HG03159 (cell line): ENCODE data around the gene LTB.

Experiments
- ATAC-seq: cut with Tn5 transposase; IDR thresholded peaks from one replicate; pipeline ENCODE4 v1.9.1; 2021; ENCODE audit warnings: mild to moderate bottlenecking, moderate library complexity; ENCODE audit not compliant: unreplicated experiment

The LTB gene

DNA sequence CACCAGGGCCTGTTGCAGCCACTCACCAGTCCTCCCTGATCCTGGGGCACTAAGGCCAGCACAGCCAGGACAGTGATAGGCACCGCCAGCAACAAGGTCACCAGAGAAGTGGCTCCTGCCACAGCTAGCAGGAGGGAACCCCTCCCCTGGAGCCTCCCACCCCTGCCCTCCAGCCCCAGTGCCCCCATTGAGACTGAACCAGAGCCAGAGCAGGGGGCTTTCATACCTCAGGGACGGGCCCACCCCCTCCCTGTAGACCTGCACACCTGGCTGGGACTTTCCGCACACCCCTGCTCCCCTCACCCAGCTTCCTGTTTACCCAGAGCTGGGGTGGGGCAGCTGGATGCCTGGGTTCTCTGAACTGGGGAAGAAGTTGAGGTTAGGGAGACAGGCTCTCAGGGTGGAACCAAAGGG lies at the start of gene LTB:
Gene LTB (minus strand): TSS at position 195 of the 414 bp plus-strand sequence. CDS start 7 bp downstream, at position 188.
- no peak for ATAC-seq

GRCh38 chr6:31631681-31632278 lies 49.6 kb upstream of the LTB start:
- no peak for ATAC-seq

DNA sequence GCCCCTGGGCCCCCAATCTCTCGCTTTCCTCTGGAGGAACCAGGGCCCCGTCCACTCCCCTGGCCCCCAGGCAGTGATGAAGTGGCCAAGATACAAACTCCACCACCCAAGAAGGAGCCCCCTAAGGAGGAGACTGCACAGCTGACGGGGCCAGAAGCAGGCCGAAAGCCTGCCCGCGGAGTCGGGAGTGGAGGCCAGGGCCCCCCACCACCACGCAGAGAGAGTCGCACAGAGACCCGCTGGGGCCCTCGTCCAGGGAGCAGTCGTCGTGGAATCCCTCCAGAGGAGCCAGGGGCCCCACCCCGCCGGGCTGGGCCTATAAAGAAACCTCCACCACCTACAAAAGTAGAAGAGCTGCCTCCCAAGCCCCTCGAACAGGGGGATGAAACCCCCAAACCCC lies 49.0 kb upstream of the LTB start:
- ATAC-seq, result no peak

- no peak for ATAC-seq
Measured at GRCh38 chr6:31630177-31630934, 48.1 kb upstream of the LTB start.

DNA sequence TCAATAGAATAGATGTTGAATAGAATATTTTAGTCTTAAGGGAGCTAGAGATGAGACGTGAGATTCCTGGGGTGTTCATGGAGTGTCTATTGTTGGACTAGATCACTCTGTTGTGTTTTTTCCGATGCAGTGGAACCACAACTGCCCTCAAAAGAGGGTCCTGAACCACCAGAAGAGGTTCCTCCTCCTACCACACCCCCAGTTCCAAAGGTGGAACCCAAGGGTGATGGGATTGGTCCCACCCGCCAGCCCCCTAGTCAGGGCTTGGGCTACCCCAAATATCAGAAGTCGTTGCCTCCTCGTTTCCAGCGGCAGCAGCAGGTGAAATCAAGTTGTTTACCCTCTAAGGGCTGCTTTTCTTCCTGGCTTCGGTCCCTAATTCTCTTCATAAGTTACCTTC lies 46.8 kb upstream of the LTB start:
- no peak for ATAC-seq

GRCh38 chr6:31627690-31628287 lies 45.6 kb upstream of the LTB start:
- no peak for ATAC-seq

DNA sequence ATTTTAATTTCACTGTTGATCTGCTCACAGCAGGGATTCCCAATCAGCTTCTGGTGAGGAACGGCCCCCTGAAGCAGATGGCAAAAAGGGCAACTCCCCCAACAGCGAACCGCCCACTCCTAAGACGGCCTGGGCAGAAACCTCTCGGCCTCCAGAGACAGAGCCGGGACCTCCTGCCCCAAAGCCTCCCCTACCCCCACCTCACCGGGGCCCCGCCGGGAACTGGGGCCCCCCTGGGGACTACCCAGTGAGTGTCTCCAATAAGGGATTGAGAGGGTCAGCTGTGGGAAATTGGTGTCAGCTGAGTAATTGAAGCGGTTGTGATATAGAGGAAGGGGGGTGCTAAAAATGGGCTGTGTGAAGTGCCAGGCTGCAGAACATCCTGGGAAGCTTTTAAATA lies 44.7 kb upstream of the LTB start:
- no peak for ATAC-seq

GRCh38 chr6:31624070-31624469 lies 41.8 kb upstream of the LTB start:
- no peak for ATAC-seq

DNA sequence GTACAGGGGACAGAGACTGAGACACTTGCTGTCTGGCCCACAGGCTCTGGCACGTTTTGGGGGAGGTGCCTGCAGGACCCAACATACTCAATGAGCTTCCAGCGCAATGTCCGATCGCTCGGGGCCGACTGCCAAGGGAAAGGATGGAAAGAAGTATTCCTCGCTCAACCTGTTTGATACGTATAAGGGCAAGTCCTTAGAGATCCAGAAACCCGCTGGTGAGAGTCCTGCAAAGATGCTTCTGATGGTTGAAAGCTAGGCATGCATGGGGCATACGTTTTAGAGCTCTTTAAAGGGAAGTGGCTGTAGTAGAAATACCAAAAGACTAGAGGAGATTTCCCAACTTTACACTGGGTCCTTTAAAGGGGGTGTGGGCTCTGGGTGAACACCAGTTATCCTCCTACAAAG lies 40.5 kb upstream of the LTB start:
- no peak for ATAC-seq

DNA sequence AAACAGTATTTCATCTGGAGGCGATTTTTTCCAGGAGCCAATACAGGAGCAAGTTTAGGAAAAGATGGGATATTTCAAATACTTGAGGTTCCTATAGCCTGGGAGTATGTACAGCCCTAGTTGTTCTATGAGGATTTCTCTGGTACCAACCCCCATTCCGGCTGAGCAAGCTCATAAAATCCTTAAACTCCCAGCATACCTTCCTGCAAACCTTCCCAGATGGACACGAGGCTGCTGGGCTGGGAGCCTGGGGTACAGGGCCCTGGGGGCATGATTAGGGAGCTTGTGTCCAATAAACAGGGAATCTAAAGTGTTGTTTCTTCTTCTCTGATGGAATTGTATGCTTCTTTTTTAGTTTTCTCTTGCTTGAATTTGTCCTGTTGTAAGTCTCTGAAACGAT lies 39.8 kb upstream of the LTB start:
- no peak for ATAC-seq

GRCh38 chr6:31621320-31621939 lies 39.2 kb upstream of the LTB start:
- no peak for ATAC-seq

DNA sequence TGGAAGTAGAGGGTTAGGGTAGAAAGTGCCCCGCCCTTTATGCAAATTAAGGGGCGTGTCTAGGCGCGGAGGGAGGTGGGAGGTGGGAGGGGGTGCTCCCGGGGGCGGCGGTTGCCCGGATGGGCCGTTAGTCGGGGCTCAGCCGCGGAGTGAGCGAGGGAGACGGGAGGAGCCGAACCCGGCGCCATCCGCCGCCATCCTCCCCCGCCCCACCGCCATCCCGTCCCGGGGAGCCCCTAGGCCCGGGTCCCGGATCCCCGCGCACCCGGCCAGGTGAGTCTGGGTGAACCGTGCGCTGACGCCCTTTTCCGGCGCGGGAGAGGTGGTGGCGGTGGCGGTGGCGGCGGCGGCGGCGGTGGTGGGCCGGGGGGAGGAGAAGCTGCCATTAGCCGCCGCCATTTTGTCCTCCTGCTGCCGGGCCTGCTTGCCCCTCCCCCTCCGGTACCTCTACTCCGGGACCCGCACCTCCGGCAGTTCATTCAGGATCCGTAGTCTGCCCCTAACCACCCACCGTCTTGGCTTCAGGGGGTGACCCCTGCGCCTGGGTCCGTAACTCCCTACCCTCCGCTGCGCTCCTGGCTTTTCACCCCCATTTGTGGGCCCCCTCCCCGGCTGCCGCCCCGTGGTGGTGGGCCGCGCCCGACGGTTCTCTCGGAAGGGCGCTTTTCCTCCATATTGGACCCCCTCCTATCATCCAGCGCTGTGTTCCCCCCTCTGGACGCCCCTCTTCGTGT lies 38.5 kb upstream of the LTB start, which contains the start of gene PRRC2A:
Gene PRRC2A (plus strand): TSS at position 130 of the 734 bp plus-strand sequence. CDS start 2,075 bp downstream, outside the sequence.
- ATAC-seq, result peak; percentile 48

DNA sequence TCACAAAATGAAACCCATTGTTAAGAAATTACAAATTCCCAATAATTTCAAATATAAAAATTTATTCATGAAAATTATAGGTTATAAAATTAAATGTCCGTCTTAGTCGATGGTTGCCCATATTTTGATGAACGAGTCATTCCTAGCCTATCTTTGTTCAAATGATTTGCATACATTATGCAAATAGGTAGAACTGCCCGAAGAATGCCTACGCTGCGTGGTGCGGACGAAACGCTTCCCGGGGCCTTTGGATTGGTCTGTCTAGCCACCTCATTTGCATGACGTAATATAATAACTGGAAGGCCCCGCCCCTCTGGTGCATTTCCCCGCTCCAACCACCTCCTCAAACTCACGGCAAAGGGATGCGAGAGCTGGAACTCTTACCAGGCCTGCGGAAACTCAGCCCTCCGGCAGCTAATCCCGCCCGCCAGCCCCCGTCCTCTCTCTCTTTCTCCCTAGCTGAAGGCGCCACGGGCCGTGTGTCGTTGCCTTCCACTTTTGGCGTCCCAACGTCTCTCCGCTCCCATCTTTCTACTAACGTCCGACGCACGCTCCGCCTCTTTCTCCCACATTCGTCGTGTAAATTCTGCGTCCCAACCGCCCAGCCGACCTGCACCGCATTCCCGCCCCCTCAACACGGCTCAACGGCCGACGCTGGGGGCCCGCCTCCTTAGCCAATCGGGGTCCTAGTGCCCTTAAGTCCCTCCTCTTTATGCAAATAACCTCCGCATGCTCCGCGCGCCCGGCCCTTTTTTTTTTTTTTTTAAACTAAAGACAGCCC lies 37.8 kb upstream of the LTB start:
- ATAC-seq, result peak; percentile 78

- ATAC-seq, result no peak
Measured at GRCh38 chr6:31617010-31617409, 34.8 kb upstream of the LTB start.

DNA sequence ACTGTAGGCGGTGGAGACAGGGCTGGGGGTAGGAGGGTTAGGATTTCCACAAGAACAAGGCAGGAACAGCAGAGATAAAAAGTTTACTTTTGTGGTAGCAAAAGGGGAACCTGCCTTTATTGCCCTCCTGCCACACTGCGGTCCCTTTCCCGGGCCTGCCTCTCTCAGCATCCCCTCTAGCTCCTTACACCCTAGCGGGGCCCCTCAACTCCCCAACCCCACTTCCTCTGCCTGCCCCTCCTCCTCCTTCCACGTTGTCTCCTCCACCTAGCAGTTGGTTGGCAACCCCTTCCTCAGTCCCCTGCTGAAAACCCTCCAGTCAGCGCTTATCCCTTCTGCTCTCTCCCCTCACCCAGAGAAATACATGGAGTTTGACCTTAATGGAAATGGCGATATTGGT lies 33.5 kb upstream of the LTB start:
- no peak for ATAC-seq

GRCh38 chr6:31614684-31615578 lies 32.7 kb upstream of the LTB start, which contains the start of gene AIF1:
Gene AIF1, plus strand, starts transcription at chr6:31615234. Its CDS starts 96 bp downstream, at chr6:31615330.
- ATAC-seq, result no peak

DNA sequence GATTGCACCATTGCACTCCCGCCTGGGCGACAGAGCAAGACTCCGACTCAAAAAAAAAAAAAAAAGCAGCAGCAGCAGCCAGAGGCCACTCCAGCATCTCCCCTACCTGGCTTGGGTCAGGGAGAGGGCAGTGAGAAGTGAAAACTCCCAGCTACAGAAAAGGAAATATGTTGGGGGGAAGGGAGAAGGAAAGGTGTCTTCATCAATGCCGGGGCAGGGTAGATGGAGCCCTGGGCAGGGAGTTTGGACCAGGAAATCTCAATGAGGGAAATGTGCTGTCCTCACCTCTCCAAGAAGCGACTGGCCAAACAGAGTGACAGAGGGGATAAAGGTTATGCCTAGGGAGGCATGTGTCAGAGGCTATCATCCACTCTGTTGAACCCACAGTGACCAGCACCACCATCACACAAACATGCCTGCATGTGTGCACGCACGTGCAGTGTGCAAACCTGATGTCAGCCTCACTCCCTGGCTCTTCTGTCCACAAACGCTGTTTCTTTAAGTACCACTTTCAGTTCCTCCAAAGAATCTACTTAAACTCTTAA lies 31.9 kb upstream of the LTB start:
- no peak for ATAC-seq

- no peak for ATAC-seq
Measured at GRCh38 chr6:31610968-31611367, 28.7 kb upstream of the LTB start.
